DND-41 (cell line): ENCODE measurements around the gene TACR1.

Experiments used
- EZH2 ChIP-seq: IDR thresholded peaks from 3 replicates; pipeline ENCODE4 v1.6.1; 2012; ENCODE audit warnings: borderline replicate concordance, low read depth, mild to moderate bottlenecking, moderate library complexity, low read length, inconsistent platforms; ENCODE audit not compliant: severe bottlenecking
- TF ChIP-seq, protein P1 (sequence below): IDR thresholded peaks from 2 replicates; pipeline ENCODE4 v1.5.1; 2012; ENCODE audit warnings: borderline replicate concordance, low read length, moderate library complexity, mild to moderate bottlenecking; ENCODE audit not compliant: poor library complexity, severe bottlenecking; ENCODE audit errors: extremely low read depth

DNA sequence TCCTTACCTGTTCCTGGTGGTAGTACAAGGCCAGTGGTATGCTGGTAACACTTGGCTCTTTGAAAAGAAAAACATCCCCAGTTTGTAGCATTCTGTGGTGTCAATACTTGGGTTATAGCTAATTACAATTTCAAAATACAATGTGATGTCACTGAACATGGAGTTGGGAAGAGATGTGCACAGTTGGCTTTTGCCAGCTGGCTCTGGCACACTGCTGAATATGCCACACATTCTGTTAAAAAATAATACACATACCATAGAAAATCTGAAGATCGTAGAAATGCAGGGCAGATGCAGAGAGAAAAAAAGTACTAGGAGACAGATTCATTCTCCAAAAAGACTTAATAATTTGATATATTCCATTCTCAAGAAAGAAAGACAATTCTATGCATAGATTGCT, 101.5 kb downstream of the TACR1 start:
- TF ChIP-seq, protein P1, sequence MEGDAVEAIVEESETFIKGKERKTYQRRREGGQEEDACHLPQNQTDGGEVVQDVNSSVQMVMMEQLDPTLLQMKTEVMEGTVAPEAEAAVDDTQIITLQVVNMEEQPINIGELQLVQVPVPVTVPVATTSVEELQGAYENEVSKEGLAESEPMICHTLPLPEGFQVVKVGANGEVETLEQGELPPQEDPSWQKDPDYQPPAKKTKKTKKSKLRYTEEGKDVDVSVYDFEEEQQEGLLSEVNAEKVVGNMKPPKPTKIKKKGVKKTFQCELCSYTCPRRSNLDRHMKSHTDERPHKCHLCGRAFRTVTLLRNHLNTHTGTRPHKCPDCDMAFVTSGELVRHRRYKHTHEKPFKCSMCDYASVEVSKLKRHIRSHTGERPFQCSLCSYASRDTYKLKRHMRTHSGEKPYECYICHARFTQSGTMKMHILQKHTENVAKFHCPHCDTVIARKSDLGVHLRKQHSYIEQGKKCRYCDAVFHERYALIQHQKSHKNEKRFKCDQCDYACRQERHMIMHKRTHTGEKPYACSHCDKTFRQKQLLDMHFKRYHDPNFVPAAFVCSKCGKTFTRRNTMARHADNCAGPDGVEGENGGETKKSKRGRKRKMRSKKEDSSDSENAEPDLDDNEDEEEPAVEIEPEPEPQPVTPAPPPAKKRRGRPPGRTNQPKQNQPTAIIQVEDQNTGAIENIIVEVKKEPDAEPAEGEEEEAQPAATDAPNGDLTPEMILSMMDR = no peak
- TF ChIP-seq EZH2 = no peak
